EL (cell line): ENCODE data around the gene AKR1A1.
A peak's percentile ranks its signal among the peaks of the same experiment; 100 is the strongest.
"Not testable (repeated sequence)": the region's sequence is repeated elsewhere in the genome, so short reads cannot be mapped to it uniquely, and the experiment has no call there.

ENCODE experiments used
- DNase-seq: peaks from one replicate; pipeline ENCODE4 v3.0.0-alpha.2; 2016

Gene AKR1A1

GRCh38 chr1:45523975-45524374, 26.7 kb upstream of the AKR1A1 start:
- DNase-seq, result not testable (repeated sequence)

GRCh38 chr1:45526135-45526644, 24.4 kb upstream of the AKR1A1 start:
- no peak for DNase-seq

GRCh38 chr1:45530632-45531135, 19.9 kb upstream of the AKR1A1 start:
- DNase-seq, result no peak

GRCh38 chr1:45531873-45532272, 18.8 kb upstream of the AKR1A1 start:
- DNase-seq, result no peak

GRCh38 chr1:45535988-45536766, 14.4 kb upstream of the AKR1A1 start:
- DNase-seq, result no peak

GRCh38 chr1:45536886-45537285, 13.7 kb upstream of the AKR1A1 start:
- DNase-seq, result no peak

GRCh38 chr1:45541193-45541592, 9.4 kb upstream of the AKR1A1 start:
- no peak for DNase-seq

GRCh38 chr1:45542591-45542990, 8.0 kb upstream of the AKR1A1 start:
- DNase-seq, result no peak

- DNase-seq, result no peak
These were observed 6.8 kb upstream of the AKR1A1 start for GRCh38 chr1:45543581-45544417.

- DNase-seq, result no peak
These were observed 6.1 kb upstream of the AKR1A1 start for GRCh38 chr1:45544530-45544929.

- no peak for DNase-seq
These were observed 5.6 kb upstream of the AKR1A1 start for GRCh38 chr1:45545019-45545493.

GRCh38 chr1:45545553-45546310, 4.9 kb upstream of the AKR1A1 start:
- DNase-seq, result no peak

- DNase-seq, result no peak
These were observed 1.1 kb downstream of the AKR1A1 start for GRCh38 chr1:45551684-45552083.

GRCh38 chr1:45552331-45552730, 1.7 kb downstream of the AKR1A1 start:
- no peak for DNase-seq

- DNase-seq, result no peak
These were observed 3.6 kb downstream of the AKR1A1 start for GRCh38 chr1:45554198-45554597.

GRCh38 chr1:45557422-45557944, 6.9 kb downstream of the AKR1A1 start:
- no peak for DNase-seq

- no peak for DNase-seq
These were observed 13.2 kb downstream of the AKR1A1 start for GRCh38 chr1:45563843-45564242.

GRCh38 chr1:45566722-45567121, 16.1 kb downstream of the AKR1A1 start:
- DNase-seq, result no peak

- no peak for DNase-seq
These were observed 17.3 kb downstream of the AKR1A1 start for GRCh38 chr1:45567911-45568310.

- no peak for DNase-seq
These were observed 17.8 kb downstream of the AKR1A1 start for GRCh38 chr1:45568421-45568820.

- DNase-seq, result no peak
These were observed 18.9 kb downstream of the AKR1A1 start for GRCh38 chr1:45569571-45569961.

- DNase-seq, result peak; percentile 73
These were observed 19.4 kb downstream of the AKR1A1 start for GRCh38 chr1:45569962-45570581.
